ENCODE measurements around the gene TTBK1.

TTBK1 gene

GRCh38 chr6:43255408-43256054 lies 12.2 kb downstream of the TTBK1 start:
- DNase-seq (ENCODE audit: low spot score): no peak

- no peak for DNase-seq (ENCODE audit: low spot score)
These were observed 13.5 kb downstream of the TTBK1 start for GRCh38 chr6:43256670-43257366.

DNA sequence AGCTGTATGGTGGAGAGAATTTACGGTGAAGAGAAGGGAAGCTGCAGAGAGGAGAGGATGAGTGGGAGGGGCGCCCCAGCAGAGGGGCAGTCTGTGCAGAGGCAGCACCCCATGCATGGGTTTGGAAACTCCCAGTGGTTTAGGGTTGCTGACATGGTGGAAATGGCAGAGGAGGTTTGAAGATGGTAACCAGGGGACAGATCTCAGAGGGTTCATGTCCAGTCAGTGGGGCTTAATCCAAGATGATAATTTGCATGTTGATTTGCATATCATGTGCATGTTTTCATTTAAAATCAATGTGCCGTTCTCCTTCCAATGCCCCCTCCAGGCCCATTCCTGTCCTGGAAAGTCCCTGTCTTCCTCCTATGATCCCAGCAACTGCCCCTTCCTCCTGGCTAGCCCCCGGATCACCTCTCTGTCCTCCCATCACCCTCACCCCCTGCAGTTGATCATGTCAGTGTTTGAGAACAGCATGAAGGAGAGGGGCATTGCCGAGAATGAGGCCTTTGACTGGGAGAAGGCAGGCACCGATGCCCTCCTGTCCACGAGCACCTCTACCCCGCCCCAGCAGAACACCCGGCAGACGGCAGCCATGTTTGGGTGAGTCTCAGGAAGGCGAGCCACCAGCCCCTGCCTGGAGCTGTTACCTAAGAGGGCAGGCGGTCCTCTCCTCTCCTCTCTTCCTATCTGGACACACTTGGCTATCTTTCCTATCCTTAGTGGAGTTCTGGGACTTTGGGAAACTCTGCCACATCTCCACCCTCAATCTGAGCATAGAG lies 14.3 kb downstream of the TTBK1 start:
- DNase-seq (ENCODE audit: low spot score): no peak

DNA sequence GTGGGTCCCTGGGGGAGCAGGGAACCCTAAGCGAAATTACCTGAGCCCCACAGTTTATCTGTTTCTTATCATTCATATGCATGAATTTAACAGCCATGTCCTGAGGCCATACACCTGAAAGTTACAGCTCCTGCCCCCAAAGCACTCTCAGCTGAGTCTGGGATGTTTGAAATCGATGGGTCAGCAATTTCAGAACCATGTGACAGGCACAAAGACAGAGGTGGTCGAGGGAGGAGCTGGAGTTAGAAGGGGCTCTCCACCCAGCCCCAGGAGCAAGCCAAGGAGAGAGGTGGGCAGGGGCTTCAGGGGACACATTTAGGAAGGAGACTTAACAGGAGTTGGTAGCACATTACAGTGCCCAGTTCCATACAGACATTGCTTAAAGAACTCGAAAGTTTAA lies 14.9 kb downstream of the TTBK1 start:
- no peak for DNase-seq (ENCODE audit: low spot score)

GRCh38 chr6:43258807-43259686 lies 15.8 kb downstream of the TTBK1 start:
- DNase-seq (ENCODE audit: low spot score): no peak

- DNase-seq (ENCODE audit: low spot score): no peak
These were observed 17.5 kb downstream of the TTBK1 start for GRCh38 chr6:43260791-43261190.

DNA sequence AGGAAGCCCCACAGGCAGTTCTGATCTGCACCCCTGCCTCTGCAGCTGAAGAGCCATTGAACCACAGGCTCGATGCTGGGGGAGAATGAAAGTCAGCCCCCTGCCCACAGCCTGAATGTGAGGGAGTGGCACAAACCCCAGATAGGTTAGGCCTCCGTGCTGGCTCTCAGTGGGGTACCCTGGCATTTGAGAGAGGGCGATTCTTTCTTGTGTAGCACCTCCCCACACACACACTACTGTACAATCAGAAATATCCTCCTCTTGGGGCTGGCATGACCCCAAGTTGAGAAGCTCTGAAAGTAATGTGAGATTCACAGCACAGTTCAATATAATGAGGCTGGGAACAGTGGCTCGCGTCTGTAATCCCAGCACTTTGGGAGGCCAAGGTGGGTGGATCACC lies 17.9 kb downstream of the TTBK1 start:
- DNase-seq (ENCODE audit: low spot score): no peak

DNA sequence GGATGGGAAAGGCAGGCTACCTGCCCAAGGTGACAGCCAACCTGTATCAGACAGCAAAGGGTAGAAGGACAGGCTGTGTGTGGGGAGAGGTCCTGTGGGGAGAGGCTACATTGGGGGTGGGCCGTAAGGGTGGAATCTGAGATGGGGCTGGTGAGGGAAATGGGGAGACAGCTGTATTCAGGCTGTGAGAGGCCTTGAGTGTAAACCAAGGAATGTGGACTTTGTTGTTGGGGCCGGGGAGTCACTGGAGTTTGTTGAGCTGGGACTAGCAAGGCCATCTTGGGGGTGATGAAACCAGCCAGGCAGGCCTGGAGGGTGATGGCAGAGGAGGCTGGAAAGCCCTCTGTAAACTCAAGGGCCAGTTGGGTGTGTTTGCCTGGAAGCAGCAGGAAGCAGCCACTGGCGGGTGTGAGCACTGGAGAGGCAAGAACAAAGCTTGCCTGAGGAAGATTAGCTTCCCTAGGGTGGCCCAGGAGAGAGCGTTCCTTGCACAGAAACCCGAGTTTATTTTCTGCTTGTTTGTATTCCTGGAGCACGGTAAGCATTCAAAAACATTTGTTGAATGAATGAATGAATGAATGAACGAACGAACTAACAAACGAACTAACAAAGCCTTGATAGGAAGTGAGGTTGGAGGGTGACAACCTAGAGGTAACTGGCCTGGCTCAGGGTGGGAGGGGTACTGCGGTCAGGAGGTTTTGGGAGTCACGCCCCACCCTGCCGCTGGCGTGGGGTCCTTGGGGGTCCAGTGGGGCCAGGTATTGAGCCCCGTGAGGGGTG lies 18.9 kb downstream of the TTBK1 start:
- no peak for DNase-seq (ENCODE audit: low spot score)

DNA sequence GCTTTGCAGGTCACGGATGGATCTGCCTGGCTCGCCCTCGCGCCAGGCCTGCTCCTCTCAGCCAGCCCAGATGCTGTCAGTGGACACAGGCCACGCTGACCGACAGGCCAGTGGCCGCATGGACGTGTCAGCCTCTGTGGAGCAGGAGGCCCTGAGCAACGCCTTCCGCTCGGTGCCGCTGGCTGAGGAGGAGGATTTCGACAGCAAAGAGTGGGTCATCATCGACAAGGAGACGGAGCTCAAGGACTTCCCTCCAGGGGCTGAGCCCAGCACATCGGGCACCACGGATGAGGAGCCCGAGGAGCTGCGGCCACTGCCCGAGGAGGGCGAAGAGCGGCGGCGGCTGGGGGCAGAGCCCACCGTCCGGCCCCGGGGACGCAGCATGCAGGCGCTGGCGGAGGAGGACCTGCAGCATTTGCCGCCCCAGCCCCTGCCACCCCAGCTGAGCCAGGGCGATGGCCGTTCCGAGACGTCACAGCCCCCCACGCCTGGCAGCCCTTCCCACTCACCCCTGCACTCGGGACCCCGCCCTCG lies 19.6 kb downstream of the TTBK1 start:
- no peak for DNase-seq (ENCODE audit: low spot score)

DNA sequence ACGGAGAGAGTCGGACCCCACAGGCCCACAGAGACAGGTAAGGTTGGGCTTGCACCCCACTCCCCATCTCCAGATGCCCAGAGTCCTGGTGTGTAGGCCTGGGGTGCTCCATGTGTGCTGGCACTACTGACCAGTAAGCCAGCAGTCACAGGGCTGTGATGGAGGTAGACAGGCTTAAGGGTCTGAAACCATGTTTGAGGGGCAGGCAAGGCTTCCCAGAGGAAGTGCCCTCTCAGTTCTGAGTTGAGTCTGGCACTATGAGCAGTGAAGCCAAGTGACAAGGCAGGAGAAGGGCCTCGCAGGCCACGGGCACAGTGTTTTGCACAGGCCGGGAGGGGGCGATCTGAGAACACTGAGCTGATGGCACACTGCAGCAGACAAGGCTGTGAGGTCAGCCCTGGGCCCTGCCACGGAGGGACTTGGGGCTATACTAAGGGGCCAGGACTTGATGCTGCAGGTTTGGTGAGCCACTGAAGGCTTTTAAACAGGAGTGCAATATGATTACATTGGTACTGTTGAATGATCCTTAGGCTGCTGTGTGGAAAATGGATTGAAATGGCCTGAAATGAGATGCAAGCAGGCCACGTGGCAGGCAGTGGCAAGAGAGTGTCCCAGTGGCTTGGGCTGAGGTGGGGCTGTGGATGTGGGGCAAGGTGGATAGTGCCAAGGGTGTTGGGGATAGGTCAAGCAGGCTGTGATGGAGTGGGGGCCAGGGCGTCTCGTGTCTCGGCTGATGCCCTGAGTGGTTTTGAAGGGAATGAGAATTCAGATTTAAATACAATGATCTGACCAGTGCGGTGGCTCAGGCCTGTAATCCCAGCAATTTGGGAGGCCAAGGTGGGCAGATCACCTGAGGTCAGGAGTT lies 20.3 kb downstream of the TTBK1 start:
- no peak for DNase-seq (ENCODE audit: low spot score)

DNA sequence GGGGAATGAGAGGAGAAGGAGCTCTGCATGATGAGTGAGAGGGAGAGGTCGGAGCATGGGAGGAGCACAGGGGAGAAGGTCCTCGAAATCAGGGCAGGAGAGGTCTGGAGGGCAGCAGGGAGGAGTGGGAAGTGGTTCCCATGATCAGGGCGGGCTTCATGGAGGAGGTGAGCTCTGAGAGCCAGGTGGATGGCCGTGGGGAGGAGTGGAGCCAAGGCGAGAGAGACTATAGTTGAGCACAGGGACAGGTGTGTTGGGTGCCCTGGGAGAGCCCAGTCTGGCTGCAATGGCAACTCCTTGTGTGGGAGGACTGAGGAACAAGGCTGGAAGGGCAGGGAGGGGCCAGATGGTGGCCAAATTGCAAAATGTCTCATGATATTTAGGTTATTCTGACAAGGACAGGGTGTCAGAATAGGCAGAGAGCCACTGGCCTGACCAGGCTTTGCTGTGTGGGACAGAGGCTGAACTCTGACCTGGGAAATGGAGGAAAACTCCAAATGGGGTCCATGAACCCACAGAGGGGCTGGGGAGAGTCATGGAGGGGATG lies 21.4 kb downstream of the TTBK1 start:
- DNase-seq (ENCODE audit: low spot score): no peak

DNA sequence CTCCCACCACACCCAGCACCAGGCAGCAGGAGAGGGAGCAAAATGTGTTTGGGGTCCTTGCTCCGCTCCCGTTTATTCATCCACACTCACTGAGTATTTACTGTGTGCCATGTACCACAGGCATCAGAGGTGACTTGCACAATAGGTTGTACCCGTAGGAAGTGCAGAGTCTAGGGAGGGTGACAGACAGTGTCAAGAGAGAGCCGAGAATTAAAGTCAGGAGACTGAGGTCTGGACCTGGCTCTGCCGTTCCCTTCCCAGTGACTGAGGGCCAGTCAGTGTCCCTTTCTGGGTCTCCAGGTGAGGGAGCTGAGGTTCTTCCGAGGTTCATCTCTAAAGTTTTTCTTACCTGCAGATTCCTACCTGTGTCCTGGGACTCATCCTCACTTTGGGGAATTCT lies 22.3 kb downstream of the TTBK1 start:
- no peak for DNase-seq (ENCODE audit: low spot score)

DNA sequence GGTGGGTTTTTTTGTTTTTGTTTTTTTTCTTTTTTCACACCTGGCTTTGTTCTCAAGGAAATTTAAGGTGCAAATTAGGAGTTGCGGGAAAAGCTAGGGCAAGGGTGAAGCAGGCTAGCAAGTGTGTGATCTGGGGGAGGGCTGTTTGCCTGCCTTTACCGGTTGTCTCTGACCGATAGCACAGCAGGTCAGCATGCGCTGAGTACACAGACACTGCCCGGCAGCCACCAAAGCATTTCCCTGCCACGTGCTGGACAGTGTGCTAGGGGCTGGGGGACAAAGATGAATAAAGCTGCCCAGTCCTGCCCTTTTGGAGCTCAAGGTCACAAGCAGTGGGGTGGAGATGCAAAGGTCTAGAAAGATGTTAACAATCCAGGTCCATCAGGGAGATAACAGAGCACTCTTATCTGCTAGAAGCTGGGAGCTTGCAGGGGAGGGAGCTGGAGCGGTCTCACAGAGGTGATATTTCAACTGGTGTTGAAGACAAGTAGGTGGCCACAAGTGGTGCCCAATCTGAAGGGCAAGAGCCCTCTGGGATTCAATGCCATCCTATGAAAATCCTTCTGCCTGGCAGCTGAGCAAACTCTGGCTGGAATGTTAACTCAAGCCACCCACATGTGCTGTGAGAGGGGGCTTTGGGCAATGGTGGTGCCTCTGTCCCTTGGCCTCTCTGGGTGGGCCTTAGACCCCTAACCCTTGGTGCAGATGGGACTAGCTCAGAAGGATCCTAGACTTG lies 24.5 kb downstream of the TTBK1 start:
- DNase-seq (ENCODE audit: low spot score): no peak

DNA sequence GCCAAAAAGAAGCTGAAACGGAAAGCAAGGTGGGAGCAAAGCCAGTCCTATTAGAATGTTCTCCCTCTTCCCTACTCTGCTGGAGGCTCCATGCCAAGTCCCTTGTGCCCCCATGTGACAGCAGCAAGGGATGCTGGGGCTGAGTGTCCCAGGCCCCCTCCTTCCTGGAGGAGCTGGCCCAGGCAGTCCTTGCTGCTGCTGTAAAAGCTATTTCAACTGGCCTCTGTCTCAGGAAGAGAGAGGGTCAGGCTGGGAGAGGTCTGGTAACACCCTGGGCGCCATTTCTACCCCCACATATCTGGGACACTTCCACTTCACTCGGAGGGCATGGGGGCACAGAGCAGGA lies 25.0 kb downstream of the TTBK1 start:
- peak; percentile 67 for DNase-seq (ENCODE audit: low spot score)

DNA sequence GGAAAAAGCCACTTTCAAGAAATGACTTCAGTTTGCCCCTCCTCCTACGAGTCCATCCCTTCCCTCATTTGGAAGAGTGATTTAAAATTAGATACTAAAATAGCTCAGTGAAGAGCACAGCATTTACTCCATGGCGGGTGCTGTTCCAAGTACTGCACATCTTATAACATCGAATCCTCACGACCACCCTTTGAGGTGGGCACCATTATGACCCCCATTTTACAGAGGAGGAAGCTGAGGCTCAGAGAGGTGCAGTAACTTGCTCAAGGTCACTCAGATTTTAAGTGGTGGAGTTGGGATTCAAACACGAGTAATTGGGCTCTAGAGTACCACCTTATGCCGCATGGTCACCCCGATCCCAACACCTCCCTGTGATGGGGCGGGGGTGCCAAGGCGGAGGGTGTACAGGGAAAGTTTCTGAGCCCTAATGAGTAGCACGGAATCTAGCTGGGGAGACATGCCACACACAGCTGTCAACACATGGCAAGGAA lies 25.5 kb downstream of the TTBK1 start:
- DNase-seq (ENCODE audit: low spot score): no peak

GRCh38 chr6:43269273-43270007 lies 26.2 kb downstream of the TTBK1 start:
- DNase-seq (ENCODE audit: low spot score): no peak

GRCh38 chr6:43271103-43271815 lies 28.0 kb downstream of the TTBK1 start:
- no peak for DNase-seq (ENCODE audit: low spot score)

DNA sequence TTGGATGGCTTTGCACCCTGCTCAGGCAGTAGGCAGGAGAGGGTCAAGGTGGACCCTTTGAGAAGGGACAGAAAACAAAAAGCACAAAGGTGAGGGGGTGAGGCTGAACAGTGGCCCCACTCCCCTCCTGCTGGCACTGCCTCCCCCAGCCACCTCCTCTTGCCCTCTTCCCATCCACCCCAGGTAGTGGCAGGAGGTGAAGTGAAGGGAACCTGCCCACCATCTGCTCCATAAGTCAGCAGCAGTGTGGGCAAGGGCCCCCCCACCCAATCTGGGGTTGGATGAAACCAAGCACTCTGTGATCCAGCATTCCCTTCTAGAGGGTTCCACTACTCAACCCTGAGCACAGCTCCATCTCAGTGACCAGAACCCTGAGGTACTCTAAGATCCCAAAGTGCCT lies 28.7 kb downstream of the TTBK1 start:
- DNase-seq (ENCODE audit: low spot score): no peak

Data from putamen (tissue), 1 donor.